ENCODE data around the gene NFIL3.
A peak's percentile ranks its signal among the peaks of the same experiment; 100 is the strongest.
"Not testable (repeated sequence)": the region's sequence is repeated elsewhere in the genome, so short reads cannot be mapped to it uniquely, and the experiment has no call there.

The NFIL3 gene, protein sequence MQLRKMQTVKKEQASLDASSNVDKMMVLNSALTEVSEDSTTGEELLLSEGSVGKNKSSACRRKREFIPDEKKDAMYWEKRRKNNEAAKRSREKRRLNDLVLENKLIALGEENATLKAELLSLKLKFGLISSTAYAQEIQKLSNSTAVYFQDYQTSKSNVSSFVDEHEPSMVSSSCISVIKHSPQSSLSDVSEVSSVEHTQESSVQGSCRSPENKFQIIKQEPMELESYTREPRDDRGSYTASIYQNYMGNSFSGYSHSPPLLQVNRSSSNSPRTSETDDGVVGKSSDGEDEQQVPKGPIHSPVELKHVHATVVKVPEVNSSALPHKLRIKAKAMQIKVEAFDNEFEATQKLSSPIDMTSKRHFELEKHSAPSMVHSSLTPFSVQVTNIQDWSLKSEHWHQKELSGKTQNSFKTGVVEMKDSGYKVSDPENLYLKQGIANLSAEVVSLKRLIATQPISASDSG

DNA sequence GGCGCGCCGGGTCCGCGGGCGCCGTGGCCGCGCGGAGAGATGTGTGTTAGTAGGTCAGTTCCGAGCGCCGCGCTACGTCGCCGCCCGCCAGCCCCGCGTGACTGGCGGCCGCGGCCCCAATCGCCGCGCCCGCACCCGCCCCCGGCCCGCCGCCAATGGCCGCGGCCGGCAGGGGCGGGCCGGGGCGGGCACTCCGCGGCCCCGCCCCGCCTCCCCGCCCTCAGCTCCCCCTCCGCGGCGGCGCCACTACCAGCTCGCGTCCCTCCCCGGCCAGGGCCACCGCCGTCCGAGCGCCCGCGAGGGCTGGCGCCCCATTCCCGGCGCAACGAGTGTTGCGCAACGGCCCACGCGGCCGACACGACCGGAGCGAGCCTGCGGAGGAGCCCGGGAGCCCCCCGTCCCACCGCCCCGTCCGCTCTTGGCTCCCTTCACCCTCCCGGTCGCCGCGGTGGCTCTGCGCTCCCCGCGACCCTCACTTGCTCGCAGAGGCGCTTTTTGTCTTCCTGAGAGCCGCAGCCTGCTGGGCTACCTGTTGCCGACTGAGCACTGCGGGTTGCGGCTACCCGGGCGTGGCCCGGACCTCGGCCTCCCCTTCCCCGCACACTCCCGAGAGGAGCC lies at the start of gene NFIL3:
NFIL3 (minus strand) TSS at position 48 of the 618 bp plus-strand sequence. CDS start 13,098 bp downstream, outside the sequence.
- peak; percentile 73 for DNase-seq

DNA sequence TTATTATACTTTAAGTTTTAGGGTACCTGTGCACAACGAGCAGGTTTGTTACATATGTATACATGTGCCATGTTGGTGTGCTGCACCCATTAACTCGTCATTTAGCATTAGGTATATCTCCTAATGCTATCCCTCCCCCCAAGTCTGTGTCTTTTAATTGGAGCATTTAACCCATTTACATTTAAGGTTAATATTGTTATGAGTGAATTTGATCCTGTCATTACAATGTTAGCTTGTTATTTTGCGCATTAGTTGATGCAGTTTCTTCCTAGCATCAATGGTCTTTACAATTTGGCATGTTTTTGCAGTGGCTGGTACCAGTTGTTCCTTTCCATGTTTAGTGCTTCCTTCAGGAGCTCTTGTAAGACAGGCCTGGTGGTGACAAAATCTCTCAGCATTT lies 47.9 kb upstream of the NFIL3 start:
- DNase-seq: not testable (repeated sequence)

DNA sequence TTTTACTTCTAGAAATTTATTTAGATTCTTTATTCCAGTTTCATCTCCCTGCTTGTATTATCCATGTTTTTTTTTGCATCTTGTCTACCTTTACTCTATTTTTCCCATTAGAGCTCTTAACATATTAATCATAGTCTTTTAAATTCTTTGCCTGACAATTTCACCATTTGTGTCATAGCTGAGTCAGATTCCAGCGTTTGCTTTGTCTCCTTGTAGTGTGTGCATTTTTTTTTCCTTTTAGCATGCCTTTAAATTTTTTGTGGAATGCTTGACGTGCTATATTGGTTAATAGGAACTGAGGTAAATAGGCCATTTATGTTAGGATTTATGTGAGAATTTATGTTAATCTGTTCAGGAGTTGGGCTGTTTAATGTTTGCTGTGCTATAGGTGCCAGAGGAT lies 41.8 kb upstream of the NFIL3 start:
- DNase-seq: no peak

DNA sequence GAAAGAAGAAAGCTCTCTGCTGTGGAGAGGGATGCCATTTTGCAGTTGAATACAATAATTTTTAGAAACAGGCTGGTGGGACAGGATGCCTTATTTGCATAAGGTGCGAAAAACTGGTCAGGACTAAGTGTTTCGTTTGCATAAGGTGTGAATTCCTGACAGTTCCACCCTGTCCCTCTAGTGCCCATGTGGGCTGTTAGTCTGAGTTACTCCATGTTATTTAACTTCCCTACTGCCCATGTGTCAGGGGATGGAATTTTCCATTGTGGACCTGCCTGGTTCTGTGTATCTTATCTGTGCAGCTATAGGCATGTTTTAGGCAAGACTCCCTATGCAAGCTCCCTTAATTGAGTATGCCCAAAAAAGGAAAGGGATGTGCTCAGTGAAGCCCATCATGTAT lies 35.3 kb upstream of the NFIL3 start:
- no peak for DNase-seq

DNA sequence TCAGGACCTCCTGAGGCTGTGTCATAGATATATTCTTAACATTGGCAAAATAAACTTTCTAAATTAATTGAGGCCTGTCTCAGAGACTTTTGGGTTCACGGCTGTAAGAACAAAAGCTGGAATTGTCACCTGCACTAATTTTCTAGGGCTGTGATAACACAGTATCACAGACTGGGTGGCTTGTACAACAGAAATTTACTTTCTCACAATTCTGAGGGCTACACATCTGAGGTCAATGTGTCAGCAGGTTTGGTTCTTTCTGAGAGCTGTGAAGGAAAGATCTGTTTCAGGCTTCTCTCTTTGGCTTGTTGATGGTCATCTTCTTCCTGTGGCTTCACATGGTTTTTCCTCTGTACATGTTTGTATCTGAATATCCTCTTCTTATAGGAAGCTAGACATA lies 29.2 kb upstream of the NFIL3 start:
- DNase-seq: no peak

DNA sequence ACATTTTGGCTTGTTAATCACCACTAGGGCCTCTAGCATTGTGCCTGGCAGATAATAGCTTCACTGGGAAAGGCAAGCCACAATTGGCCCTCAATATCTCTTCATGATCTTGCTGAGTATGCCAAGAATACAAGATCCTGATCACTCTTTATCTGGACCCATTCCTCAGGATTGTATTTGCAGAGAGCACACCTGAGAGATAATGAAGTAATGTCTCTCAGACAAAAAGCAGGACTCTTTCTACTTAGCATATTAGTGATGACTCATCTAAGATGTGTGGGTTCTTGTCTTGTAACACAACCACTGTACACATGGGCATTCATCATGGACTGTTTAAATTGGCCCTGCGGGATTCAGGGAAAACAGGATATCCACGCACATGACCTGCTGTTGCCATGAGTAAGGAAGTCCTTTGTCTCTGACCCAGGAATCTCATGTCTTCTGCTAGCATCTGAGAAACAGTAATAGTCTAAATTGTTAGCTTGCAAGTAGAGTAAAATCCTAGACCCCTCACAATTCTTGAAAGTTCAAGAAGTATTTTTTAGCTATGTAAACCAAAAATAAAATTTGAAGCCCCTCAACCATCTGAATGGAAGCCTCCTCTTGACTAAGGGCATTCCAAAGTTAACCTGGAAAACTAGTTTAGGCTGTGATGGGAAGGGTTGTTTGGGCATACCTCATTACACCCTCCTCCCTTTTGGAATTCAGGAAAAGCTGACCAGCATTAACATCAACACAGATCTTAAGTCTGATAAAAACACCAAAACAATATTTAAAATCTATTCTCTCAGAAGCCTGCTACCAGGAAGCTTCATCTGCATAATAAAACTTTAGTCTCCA lies 28.0 kb upstream of the NFIL3 start:
- no peak for DNase-seq

DNA sequence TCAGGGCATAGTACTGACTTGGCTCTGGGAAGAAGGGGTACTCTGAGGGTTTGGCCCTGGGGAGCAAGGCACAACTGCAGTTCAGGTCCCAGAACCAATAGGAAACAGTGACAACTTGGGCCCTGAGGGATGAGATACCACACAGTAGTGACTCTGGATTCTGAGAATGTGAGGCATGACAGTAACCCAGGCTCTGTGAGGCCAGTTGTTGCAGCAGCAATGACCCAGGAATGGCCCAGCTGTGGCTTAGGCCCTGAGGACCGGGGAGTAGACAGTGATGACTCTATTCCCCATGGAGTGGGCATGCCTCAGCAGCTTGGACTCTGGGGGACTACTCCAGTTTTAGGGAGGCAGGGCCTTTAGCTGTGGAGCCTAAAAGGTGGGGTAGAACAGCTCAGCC lies 21.5 kb upstream of the NFIL3 start:
- DNase-seq: no peak

DNA sequence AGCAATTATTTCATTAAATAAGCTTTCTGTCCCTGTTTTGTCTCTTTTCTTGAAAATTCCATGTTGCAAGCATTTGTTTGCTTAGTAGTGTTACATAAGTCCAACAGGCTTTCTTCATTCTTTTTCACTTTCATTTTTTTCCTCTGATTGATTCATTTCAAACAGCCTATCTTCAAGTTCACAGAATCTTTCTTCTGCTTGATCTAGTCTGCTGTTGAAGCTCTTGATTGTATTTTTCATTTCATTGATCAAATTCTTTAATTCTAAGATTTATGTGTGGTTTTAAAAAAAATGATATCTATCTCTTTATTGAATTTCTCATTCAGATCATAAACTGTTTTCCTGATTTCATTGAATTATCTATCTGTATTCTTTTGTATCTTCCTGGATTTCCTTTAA lies 20.4 kb upstream of the NFIL3 start:
- DNase-seq: no peak

DNA sequence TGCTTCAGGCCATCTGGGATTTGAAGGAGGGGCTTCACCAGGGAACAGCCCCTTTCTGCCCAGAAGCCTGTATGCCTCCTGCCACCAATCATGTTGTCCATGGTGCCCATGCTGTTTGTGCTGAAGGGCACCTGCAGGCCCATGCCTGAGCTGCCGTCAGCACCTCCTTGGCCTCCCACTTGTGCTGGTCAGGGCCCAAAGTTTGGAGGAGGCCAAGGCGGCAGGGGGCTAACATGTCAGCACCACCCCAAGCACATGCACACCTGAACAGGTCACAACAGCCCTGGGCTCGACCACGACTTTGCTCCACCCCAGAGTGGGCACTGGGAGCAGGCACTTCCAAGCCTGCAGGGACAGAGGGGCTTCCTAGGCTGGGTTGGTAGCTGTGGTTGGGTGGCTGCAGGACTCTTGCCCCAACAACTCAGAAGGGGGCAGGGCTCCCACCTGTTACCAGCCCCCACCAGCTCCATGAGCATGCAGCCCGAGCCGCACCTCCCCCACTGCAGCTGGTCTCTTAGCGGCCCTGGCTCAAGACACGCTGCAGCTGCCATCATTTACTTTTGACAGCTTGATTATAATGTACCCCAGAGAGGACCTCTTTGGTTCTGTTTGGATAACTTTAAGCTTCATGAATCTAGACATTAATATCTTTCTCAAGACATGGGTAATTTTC lies 19.8 kb upstream of the NFIL3 start:
- no peak for DNase-seq

DNA sequence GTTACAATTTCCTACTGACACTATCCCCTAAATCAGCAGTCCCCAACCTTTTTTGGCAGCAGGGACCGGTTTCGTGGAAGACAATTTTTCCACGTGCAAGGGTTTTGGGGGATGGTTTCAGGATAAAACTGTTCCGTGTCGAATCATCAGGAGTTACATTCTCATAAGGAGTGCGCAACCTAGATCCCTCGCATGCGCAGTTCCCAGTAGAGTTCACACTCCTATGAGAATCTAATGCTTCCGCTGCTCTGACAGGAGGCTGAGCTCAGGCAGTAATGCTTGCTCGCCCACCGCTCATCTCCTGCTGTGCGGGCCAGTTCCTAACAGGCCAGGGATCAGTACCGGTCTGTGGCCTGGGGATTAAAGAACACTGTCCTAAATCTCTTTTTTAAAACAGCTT lies 13.2 kb upstream of the NFIL3 start:
- DNase-seq: no peak

DNA sequence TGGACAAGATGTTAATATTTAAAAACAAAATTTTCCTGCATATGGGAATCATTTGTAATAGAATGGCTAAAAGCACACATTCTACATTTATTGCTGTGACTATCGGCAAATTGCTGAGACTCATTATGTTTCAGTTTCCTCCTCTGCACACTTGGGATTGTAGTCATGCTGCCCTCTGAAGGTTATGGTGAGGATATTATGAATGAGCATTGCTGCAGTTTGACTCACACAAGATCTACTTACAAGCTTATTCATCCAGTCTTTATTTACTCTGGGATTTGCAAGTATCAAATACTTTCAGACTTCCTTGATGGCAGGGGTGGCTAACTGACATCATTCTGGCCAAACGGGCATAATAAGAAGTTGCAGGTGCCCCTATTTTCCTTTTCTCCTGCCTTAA lies 9.5 kb upstream of the NFIL3 start:
- no peak for DNase-seq

DNA sequence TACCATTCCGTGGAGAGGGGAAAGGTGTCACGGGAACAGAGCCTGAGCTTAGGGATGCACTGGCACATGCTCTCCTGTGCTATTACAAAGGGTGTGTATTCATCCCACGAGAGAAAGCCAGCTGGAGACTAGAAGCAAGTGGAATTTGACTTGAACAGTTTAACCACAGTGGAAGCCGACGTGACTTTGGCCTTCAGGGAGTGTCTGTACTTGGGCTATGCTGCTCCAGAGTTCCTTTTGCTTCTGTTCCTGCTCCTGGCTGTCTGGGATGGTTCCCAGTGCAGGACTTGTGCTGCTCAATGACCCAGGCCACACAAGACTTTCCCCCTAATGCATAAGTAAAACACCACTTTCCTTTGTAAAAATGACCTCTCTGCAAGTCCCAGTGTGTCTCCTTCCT lies 7.9 kb upstream of the NFIL3 start:
- no peak for DNase-seq

DNA sequence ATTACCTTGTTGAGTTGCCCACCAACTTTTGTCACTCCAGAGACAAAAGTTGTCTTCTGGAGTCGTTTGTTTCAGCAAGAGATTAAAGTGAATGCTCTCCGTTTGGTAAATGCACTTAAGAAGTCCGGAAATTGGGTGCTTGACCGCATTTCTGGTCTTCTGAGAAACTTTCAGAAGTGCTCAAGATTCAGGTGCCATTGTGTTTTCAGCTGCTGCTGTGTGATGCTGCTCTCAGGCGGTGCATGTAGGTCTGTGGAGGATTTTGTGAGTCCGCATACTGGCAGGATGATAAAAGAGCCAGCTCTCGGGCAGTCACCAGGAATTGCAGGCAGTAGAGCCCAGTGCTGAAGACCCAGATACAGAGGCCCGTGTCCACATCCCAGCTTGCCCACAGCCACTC lies 5.9 kb upstream of the NFIL3 start:
- no peak for DNase-seq

DNA sequence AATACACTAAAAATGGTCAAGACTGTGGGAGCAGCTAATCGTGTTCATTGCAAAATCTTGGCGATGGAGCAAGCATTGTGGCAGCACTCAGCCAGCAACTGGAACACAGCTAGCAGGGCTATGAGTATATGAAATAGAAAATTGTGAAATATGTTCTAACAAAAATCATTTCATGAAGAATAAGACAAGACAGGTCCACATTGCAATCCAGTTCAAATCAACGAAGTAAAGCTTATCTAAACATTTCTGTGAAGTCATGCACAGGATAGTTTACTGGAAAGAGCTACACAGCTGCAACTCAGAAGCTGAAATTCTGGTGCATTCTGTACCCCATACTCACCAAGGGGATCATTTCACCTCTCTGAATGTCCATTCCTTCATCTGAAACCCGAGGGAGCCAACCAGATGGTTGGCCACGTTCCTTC lies 5.3 kb upstream of the NFIL3 start:
- no peak for DNase-seq

DNA sequence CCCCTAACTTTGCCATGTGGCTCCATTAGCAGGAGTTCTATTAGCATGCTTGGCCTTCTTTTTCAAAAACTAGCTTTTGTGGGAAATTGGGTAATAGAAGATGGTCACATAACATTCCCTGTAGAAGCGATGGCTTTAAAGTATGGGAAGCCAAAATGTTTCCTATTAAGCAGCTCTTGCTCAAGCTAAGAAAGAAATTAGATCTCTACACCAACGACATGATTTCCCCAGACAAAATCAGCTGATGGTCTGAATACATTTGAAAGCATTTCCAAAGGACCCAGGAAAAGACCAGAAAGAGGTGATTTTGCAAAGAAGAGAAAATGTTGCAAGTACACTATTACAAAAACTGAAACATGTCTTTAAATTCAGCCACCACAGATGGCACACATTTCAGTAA lies 4.8 kb upstream of the NFIL3 start:
- no peak for DNase-seq

DNA sequence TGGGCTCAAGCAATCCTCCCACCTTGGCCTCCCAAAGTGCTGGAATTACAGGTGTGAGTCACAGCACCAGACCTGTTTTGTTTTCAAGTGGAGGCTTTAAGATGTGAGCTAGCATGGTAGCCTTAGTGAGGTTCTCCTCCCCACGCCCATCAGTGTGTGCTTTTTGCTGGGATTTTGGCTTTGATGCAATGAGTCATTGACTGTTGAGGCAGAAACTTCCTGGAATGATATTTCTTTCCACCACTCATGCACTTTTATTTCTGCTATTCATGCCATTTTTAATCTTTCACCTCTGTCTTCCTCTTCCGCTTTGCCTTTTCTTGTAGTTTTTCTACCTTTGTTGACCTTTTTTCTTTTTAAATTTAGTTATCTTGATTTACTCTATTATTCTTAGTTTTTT lies 4.2 kb upstream of the NFIL3 start:
- DNase-seq: no peak

DNA sequence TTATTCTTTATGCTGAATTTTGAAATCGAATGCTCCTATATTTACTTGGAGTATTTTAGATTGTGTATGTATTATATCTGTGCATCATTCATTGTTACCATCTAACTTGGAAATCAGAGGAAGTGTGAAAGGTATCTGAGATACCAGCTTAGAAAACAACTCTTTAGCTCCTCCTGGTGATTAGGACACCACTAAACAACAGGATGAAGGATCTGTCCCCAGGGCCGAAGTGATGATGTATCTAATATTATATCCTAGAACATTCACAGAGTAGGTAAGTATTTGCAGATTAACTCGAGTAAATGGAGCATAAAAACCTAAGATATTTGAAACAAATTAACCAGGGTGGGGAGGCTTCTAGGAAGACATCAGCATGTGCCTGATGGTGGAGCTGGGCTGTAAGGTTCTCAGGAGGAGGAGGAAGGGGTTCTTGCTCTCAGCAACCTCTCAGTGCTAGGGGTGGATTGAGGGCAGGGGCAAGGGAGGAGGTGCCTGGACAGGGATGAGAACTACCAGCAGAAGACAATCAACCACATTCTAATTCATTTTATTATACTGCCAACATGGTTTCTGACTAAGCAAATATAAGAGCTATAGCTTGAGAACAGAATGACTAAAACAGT lies 2.6 kb upstream of the NFIL3 start:
- DNase-seq: no peak

DNA sequence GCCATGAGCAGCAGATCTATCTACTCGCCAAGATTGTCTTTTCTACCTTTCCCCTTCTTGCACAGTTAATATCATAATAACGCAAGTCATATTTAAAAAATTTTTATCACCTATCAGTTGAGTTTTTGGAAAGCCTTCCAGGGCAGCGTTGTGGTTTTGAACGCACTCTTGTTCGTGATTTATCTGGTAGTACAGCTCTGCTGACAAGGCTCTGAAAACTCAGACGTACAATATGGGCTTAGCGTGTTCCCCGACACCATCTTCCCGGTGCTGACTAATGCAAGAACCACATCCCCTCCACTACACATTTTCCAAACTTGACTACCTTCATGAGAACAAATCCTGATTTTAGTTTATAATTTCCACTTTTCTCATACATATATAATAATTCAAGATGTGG lies 1.6 kb upstream of the NFIL3 start:
- DNase-seq: no peak

DNA sequence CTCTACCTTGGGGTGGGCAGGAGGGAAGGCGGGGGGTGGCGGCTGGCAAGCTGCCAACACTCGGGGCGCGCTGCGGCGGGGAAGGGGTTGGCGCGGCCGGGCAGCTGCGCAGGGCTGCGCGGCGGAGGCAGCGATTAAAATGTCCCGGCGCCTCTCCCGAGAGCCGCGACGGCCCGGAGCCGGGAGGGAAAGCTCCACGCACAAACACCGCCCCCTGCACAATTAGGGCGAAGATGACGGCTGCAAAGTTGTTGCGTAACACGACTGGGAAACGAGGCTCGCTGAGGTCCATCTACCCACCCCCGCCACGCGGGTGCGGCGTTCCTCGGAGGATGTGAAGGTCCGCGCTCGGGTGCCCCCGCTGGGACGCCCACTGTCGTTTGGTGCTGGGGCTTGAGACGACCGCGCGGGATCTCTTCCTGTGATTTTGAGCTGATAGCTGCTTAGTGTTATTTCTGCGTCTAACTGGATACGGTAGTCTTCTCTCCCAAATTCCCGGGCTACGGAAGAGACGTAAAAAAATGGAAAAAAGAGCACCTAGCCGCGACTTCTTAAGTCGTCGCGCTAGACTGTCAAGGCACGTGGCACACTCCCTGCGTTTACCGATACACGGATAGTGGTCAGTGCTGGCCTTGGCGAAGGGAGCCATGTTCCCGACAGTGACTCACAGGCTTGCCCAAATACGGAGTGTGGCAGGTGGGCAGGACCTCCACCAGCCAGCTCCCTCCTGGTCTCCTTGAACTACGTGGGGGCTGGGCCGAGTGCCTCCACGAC lies 958 bp upstream of the NFIL3 start:
- DNase-seq: peak; percentile 56

DNA sequence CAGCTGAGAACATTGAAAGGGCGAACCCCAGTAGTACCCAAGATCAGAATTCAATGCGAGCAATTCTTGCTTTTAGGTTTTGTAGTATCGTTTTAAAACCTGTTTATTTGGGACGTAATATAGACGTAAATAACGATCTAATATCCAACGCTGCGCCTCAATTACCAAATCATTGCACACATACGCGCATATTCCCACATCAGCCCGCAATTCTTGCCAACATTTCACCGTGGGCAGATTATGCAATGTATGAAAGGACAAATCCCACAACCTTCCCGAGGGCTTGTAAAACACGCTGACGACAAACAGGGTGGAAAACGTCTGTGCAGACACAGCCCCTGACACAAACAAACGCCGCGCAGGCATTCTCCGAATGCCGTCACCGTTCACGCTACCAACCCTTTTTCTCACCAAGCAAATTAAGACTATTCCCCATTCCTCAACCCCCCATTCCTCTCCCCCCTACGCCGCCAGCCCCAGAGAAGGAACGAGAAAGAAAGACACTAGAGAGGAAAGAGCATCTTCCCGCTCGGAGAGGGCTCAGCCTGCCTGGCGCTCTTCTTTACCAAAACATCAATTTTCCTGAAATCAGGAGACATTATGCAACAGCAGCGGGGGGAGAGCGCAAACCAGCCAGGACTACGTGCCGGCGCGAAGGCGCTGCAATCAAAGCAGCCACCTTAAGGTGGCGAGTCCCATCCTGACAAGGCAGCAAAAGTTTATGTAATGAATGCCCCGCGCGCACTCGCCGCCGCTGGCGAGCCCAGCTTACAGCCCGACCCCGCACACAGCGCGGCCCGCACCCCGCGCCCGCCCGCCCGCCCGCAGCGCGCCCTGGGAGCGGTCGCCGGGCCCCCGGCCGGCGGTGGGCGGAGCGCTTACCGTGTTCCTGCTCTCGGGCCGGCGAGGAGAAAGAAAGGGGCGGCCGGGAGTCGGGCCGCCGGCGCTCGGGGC lies 597 bp downstream of the NFIL3 start:
- DNase-seq: peak; percentile 66

Data from activated naive CD4-positive, alpha-beta T cell treated with Interleukin-2 at 50 U/mL for 16 hours (primary cell).